ENCODE results near the gene PPIL1. TPM values are rescaled to one million over a fixed set of nuclear protein-coding genes. Genes with fewer than 3 reads are reported as not detected.

Gene PPIL1
- total and polyA plus RNA-seq, 2 of the 4 experiments (the other 2 are of a cell fraction), result 28.4 to 58.4 TPM

GRCh38 chr6:36837022-36837339 is 37.6 kb downstream of the PPIL1 start:
- no TSS peak for BruUV-seq (replicated peaks)
- no peak overlapping the region for H2BK15ac ChIP-seq (ENCODE audit: low read depth, low read length)
- H4K5ac ChIP-seq (ENCODE audit: low read depth, low read length), result no peak overlapping the region
- TF ChIP-seq, protein P1, sequence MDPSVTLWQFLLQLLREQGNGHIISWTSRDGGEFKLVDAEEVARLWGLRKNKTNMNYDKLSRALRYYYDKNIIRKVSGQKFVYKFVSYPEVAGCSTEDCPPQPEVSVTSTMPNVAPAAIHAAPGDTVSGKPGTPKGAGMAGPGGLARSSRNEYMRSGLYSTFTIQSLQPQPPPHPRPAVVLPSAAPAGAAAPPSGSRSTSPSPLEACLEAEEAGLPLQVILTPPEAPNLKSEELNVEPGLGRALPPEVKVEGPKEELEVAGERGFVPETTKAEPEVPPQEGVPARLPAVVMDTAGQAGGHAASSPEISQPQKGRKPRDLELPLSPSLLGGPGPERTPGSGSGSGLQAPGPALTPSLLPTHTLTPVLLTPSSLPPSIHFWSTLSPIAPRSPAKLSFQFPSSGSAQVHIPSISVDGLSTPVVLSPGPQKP (IDR thresholded peaks at IDR 0.05; ENCODE audit: borderline replicate concordance, low read depth, low read length), result no peak
- H3K27me3 ChIP-seq (ENCODE audit: control insufficient read depth, insufficient read depth, low read length), result peaks cover 60% of the 10 kb centered on the region
- no peak overlapping the region for H3K4me3 ChIP-seq (ENCODE audit: insufficient read depth, low read depth, low read length)
- H2BK20ac ChIP-seq (ENCODE audit: low read depth, low read length), result no peak overlapping the region
- no peaks in the 10 kb centered on the region for H4K20me1 ChIP-seq (ENCODE audit: insufficient read depth, low read length)
- H4K8ac ChIP-seq (ENCODE audit: low read depth in 2 of 2, low read length in 2 of 2), result no peak overlapping the region
- no peak overlapping the region for H3K9ac ChIP-seq (ENCODE audit: low read depth, low read length)
- no peak overlapping the region for H3K23ac ChIP-seq (ENCODE audit: low read depth, low read length)
- H2AFZ ChIP-seq (replicated peaks; ENCODE audit: low read length, poor library complexity), result no peak overlapping the region
- no peaks in the 10 kb centered on the region for H3K79me1 ChIP-seq (ENCODE audit: low read depth in 1 of 2, low read length in 2 of 2)
- H2AK9ac ChIP-seq (replicated peaks; ENCODE audit: low read depth, low read length, poor library complexity), result no peak overlapping the region
- H3K56ac ChIP-seq (ENCODE audit: extremely low read depth, insufficient read depth, low read length), result no peak overlapping the region
- no peak overlapping the region for H2BK120ac ChIP-seq (ENCODE audit: low read depth, low read length)
- no peaks in the 10 kb centered on the region for H3K9me1 ChIP-seq (ENCODE audit: insufficient read depth, low read length)
- ChIA-PET POLR2A (ENCODE audit: unreplicated experiment) (no interaction called here), CTCF (interaction anchor here (1.6 kb wide), 1 partner anchor 181 kb away, joined by 4 read pairs; no protein-coding TSS in a partner anchor)
- intact Hi-C loops (cut with micrococcal nuclease), result loop anchor here (5.0 kb wide), 1 partner anchor 45 kb away; no protein-coding TSS in a partner anchor
- no peak overlapping the region for H2AK5ac ChIP-seq (ENCODE audit: low read depth, low read length)
- DNase-seq (no peak), ATAC-seq (ENCODE audit: low read depth) (no peak)
- H3K18ac ChIP-seq (ENCODE audit: low read depth, low read length), result no peak overlapping the region
- no peaks in the 10 kb centered on the region for H3K36me3 ChIP-seq (ENCODE audit: control insufficient read depth, insufficient read depth, low read length)
- H3K14ac ChIP-seq (replicated peaks; ENCODE audit: low read depth, low read length), result no peak overlapping the region
- H4K91ac ChIP-seq (ENCODE audit: insufficient read depth, low read depth, low read length), result no peak overlapping the region
- H3K4me2 ChIP-seq (ENCODE audit: low read depth, low read length), result no peak overlapping the region
- peaks cover 8% of the 10 kb centered on the region; the same call in 1 of the 2 replicates for H3K4me1 ChIP-seq (ENCODE audit: control insufficient read depth, insufficient read depth, low read length)
- no peak overlapping the region for H3K4ac ChIP-seq (ENCODE audit: low read depth, low read length)
- dilution Hi-C loops (cut with HindIII; ENCODE audit: low sequenced_read_pairs, unreplicated experiment), result no loop called here
- in situ Hi-C loops (cut with MboI; ENCODE audit: low sequenced_read_pairs), result no loop called here
- 100% methylated on average over 2 of the region's 2 CpGs; no CpG with 5 or more reads in 1 of the 2 experiments for WGBS, 2 experiments (ENCODE audit: extremely low coverage in 2 of 2, insufficient read length in 1 of 2)
- no peak overlapping the region for H3K27ac ChIP-seq (ENCODE audit: insufficient read depth, low read length)
- no peaks in the 10 kb centered on the region for H3K9me3 ChIP-seq (ENCODE audit: control insufficient read depth, insufficient read depth, low read length)
- no peak overlapping the region for H2BK5ac ChIP-seq (ENCODE audit: low read depth, low read length, poor library complexity, severe bottlenecking)

All from IMR-90 (cell line).